SU-DHL-6 (cell line): ENCODE results near the gene STIP1.

Source experiments
- H2AFZ ChIP-seq: fragments of 200-600 bp; sonication (generic); 2 replicates; pipeline ENCODE4 v1.6.1; 2014; ENCODE audit warnings: low read depth, mild to moderate bottlenecking, moderate library complexity, mixed read lengths, antibody characterized with exemption, low read length; ENCODE audit not compliant: severe bottlenecking
- H3F3A ChIP-seq: fragments of 200-600 bp; shearing (Covaris generic); 2 replicates; pipeline ENCODE4 v1.6.0; 2016; ENCODE audit warnings: antibody characterized with exemption, mild to moderate bottlenecking; ENCODE audit not compliant: insufficient read depth
- H3K27ac ChIP-seq: fragments of 200-600 bp; sonication (generic); 2 replicates; pipeline ENCODE4 v1.5.1; 2016; ENCODE audit warnings: low read depth, mild to moderate bottlenecking, low read length, moderate library complexity, mixed read lengths
- H3K27me3 ChIP-seq: fragments of 200-600 bp; sonication (generic), shearing (Covaris generic); 2 replicates; pipeline ENCODE4 v1.6.0; 2014; ENCODE audit warnings: mild to moderate bottlenecking, low read length
- H3K36me3 ChIP-seq: fragments of 200-600 bp; sonication (generic); 2 replicates; pipeline ENCODE4 v1.6.1; 2014; ENCODE audit warnings: mild to moderate bottlenecking, low read length, mixed read lengths
- H3K4me2 ChIP-seq: fragments of 300-600, 200-600 bp; shearing (Covaris generic), sonication (generic); 2 replicates; pipeline ENCODE4 v1.6.0; 2014; ENCODE audit warnings: low read length, low read depth, mild to moderate bottlenecking; ENCODE audit not compliant: poor library complexity, severe bottlenecking
- H3K4me3 ChIP-seq: fragments of 200-600 bp; sonication (generic); 2 replicates; pipeline ENCODE4 v1.5.1; 2014; ENCODE audit warnings: antibody characterized with exemption, low read length, mild to moderate bottlenecking, mixed read lengths; ENCODE audit not compliant: insufficient read depth, poor library complexity, severe bottlenecking
- H3K79me2 ChIP-seq: fragments of 200-600 bp; sonication (generic); 2 replicates; pipeline ENCODE4 v1.6.1; 2014; ENCODE audit warnings: mild to moderate bottlenecking, low read length, moderate library complexity; ENCODE audit not compliant: insufficient read depth
- H3K9ac ChIP-seq: fragments of 200-600 bp; sonication (generic); 2 replicates; pipeline ENCODE4 v1.7.0; 2014; ENCODE audit warnings: mild to moderate bottlenecking, low read length
- H3K9me2 ChIP-seq: fragments of 200-600 bp; sonication (generic); replicated peaks from 2 replicates; pipeline ENCODE4 v1.6.1; 2014; ENCODE audit warnings: low read length; ENCODE audit not compliant: insufficient read depth
- H3K9me3 ChIP-seq: fragments of 200-600 bp; sonication (generic); 2 replicates; pipeline ENCODE4 v1.6.1; 2014; ENCODE audit warnings: low read length, mixed read lengths; ENCODE audit not compliant: insufficient read depth
- H4K20me1 ChIP-seq: fragments of 200-600 bp; sonication (generic); 2 replicates; pipeline ENCODE4 v1.6.1; 2014; ENCODE audit warnings: low read depth, mild to moderate bottlenecking, antibody characterized with exemption, low read length, moderate library complexity, mixed read lengths
- EZH2phosphoT487 ChIP-seq: fragments of 200-600 bp; sonication (generic), shearing (Covaris generic); conservative IDR thresholded peaks from 2 replicates; pipeline ENCODE4 v1.6.1; 2018; ENCODE audit warnings: mild to moderate bottlenecking, antibody characterized with exemption, low read length, moderate library complexity, mixed read lengths
- TF ChIP-seq, protein P1 (sequence below): fragments of 200-600 bp; sonication (generic); IDR thresholded peaks from one replicate; pipeline ENCODE4 v1.5.1; 2017; ENCODE audit warnings: antibody characterized with exemption, mild to moderate bottlenecking, low read length, moderate library complexity; ENCODE audit not compliant: insufficient read depth, poor library complexity, severe bottlenecking

STIP1 gene

DNA sequence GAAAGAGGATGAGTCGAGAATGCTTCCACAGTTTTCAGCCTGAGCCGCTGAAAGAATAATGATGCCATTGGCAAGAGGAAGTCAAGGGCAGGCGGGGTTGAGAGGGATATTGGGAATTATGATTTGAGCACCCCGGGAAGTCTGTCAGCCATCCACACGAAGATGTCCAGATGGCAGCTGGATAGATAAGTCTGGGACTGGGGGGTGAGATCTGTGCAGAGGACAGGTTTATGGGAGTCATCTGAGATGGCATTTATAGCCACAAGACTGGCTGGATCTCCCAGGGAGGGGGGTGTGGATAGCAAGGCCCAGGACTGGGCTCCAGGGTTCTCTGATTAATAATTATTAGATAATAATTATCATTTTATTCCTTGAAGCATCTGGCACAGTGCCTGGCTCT is 5.1 kb upstream of the STIP1 start:
- Histone ChIP-seq H3K27me3 (no peaks in the 10 kb centered on the region), H3K4me2 (peak overlapping the region; percentile 46), H3K9ac (0 out of 2 replicates have a peak overlapping the region, but pooled peaks have one; percentile 17), H2AFZ (no peak overlapping the region), H3K9me2 (no peaks in the 10 kb centered on the region), H3K79me2 (peaks cover 12% of the 10 kb centered on the region), H4K20me1 (no peaks in the 10 kb centered on the region), H3K4me3 (no peak overlapping the region), H3F3A (0 out of 2 replicates have a peak, but pooled peaks cover 7% of the 10 kb centered on the region), H3K9me3 (no peaks in the 10 kb centered on the region), H3K36me3 (no peaks in the 10 kb centered on the region), H3K27ac (no peak overlapping the region)
- no peak for TF ChIP-seq EZH2phosphoT487
- TF ChIP-seq, protein P1, sequence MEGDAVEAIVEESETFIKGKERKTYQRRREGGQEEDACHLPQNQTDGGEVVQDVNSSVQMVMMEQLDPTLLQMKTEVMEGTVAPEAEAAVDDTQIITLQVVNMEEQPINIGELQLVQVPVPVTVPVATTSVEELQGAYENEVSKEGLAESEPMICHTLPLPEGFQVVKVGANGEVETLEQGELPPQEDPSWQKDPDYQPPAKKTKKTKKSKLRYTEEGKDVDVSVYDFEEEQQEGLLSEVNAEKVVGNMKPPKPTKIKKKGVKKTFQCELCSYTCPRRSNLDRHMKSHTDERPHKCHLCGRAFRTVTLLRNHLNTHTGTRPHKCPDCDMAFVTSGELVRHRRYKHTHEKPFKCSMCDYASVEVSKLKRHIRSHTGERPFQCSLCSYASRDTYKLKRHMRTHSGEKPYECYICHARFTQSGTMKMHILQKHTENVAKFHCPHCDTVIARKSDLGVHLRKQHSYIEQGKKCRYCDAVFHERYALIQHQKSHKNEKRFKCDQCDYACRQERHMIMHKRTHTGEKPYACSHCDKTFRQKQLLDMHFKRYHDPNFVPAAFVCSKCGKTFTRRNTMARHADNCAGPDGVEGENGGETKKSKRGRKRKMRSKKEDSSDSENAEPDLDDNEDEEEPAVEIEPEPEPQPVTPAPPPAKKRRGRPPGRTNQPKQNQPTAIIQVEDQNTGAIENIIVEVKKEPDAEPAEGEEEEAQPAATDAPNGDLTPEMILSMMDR = no peak

DNA sequence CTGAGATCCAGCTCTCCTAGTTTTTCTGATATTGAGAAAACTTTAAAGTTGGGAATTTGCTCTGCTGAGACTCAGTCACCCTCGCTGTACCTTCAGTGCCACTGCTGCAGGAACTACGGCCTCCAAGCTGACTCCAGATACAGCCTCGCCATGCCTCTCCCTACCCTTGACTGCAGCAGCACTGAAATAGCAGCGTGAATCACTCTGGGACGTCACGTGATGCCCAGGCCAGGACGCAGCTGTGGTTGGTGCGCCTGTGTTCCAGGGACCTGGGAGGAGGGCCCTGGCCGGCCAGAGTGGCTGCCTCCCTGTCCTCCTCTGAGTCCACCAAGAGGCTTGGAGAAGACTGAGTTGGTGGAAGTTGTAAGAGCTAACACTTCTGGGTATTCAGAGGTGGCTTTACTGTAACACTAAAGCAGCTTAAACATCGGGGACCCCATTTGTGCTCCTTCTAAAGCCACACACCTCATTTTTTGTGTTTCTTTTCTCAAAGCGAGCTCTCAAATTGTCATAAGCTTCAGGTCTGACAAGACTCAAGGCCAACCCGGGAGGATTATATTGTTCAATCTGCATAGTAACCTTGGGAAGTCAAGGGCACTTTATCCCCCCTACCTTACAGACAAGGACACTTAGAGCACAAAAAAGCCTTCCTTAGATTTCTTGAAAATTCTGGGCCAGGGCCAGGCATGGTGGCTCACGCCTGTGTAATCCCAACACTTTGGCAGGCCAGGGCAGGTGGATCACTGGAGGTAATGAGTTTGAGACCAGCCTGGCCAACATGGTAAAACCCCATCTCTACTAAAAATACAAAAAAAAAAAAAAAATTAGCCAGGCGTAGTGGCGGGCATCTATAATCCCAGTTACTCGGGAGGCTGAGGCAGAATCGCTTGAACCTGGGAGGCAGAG is 4.2 kb upstream of the STIP1 start:
- TF ChIP-seq, protein P1 = no peak
- no peak for TF ChIP-seq EZH2phosphoT487
- Histone ChIP-seq H3K36me3 (no peaks in the 10 kb centered on the region), H3K79me2 (peaks cover 12% of the 10 kb centered on the region), H3K9ac (peak overlapping the region; percentile 17), H3K4me3 (peak overlapping the region; percentile 12), H3K9me2 (no peaks in the 10 kb centered on the region), H2AFZ (no peak overlapping the region), H3K4me2 (peak overlapping the region; percentile 46), H3K27ac (peak overlapping the region; percentile 12; the same call in 1 of the 2 replicates), H3K9me3 (no peaks in the 10 kb centered on the region), H3F3A (0 out of 2 replicates have a peak, but pooled peaks cover 7% of the 10 kb centered on the region), H4K20me1 (no peaks in the 10 kb centered on the region), H3K27me3 (no peaks in the 10 kb centered on the region)

DNA sequence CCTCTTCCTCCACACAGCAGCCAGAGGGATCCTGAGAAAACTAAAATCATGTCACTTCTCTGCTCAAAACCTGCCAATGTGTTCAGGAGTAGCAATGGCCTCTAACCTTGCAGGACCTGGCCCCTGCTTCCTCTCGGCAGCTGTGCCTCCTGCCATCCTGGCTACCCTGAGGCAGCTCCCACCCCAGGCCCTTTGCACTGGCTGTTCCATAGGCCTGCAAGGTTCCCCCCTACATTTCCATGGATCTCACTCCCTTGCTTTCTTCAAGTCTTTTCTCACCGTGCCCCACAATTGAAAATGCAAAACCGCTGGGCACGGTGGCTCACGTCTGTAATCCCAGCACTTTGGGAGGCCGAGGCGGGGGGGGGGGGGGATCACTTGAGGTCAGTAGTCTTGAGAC is 2.1 kb upstream of the STIP1 start:
- TF ChIP-seq, protein P1 = no peak
- no peak for TF ChIP-seq EZH2phosphoT487
- no peak overlapping the region for H3K27ac ChIP-seq
- H3K9me2 ChIP-seq = no peaks in the 10 kb centered on the region
- H3K9ac ChIP-seq = no peak overlapping the region; the same call in 1 of the 2 replicates
- no peaks in the 10 kb centered on the region for H3K27me3 ChIP-seq
- 0 out of 2 replicates have a peak, but pooled peaks cover 7% of the 10 kb centered on the region for H3F3A ChIP-seq
- H2AFZ ChIP-seq = no peak overlapping the region
- no peaks in the 10 kb centered on the region; the same call in 1 of the 2 replicates for H3K36me3 ChIP-seq
- H4K20me1 ChIP-seq = no peaks in the 10 kb centered on the region; the same call in 1 of the 2 replicates
- H3K4me3 ChIP-seq = no peak overlapping the region
- H3K79me2 ChIP-seq = peaks cover 12% of the 10 kb centered on the region
- H3K4me2 ChIP-seq = peak overlapping the region; percentile 98
- no peaks in the 10 kb centered on the region for H3K9me3 ChIP-seq
